ENCODE measurements around the gene CCDC186. TPM values are rescaled to one million over a fixed set of nuclear protein-coding genes. Genes with fewer than 3 reads are reported as not detected.

The CCDC186 gene
- total RNA-seq, 1 donor from 2014 or later, result 9.0 TPM

GRCh38 chr10:114188001-114188400 lies 14.0 kb upstream of the CCDC186 start:
- Mint-ChIP-seq H3K4me3 (no peak overlapping the region), H3K27me3 (peaks cover 36% of the 10 kb centered on the region), H3K36me3 (ENCODE audit: low read depth) (no peaks in the 10 kb centered on the region), H3K9me3 (no peaks in the 10 kb centered on the region), H3K27ac (no peak overlapping the region), H3K4me1 (no peaks in the 10 kb centered on the region)
- intact Hi-C loops (cut with micrococcal nuclease), result no loop called here
- no peak for DNase-seq

GRCh38 chr10:114184276-114184675 lies 10.3 kb upstream of the CCDC186 start:
- peaks cover 22% of the 10 kb centered on the region for H3K27me3 Mint-ChIP-seq
- no peaks in the 10 kb centered on the region for H3K36me3 Mint-ChIP-seq (ENCODE audit: low read depth)
- H3K27ac Mint-ChIP-seq, result no peak overlapping the region
- no peak overlapping the region for H3K4me3 Mint-ChIP-seq
- no peaks in the 10 kb centered on the region for H3K9me3 Mint-ChIP-seq
- intact Hi-C loops (cut with micrococcal nuclease), result no loop called here
- H3K4me1 Mint-ChIP-seq, result no peaks in the 10 kb centered on the region
- no peak for DNase-seq

GRCh38 chr10:114183563-114183962 lies 9.6 kb upstream of the CCDC186 start:
- no peaks in the 10 kb centered on the region for H3K36me3 Mint-ChIP-seq (ENCODE audit: low read depth)
- no peak overlapping the region for H3K4me3 Mint-ChIP-seq
- intact Hi-C loops (cut with micrococcal nuclease), result no loop called here
- peaks cover 22% of the 10 kb centered on the region for H3K27me3 Mint-ChIP-seq
- H3K9me3 Mint-ChIP-seq, result no peaks in the 10 kb centered on the region
- no peaks in the 10 kb centered on the region for H3K4me1 Mint-ChIP-seq
- DNase-seq, result no peak
- H3K27ac Mint-ChIP-seq, result no peak overlapping the region

DNA sequence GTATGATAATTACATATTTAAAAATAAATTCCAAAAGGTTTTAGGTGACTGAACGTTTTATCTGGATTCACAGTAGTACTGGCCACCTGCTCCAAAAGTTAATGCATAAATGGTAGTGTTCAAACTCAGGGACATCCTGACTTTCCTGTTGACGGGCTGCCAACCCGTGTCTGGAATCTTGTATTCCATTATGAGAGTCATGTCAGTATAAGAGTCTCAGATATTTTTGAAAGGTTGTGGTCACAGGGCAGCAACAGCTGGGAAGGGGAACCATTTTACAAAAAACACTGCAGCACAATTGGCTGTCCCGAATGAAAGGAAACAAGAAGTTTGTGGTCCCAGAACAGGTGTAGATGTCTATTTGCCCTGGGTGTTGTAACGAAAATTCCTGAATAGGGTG lies 8.0 kb upstream of the CCDC186 start:
- Mint-ChIP-seq H3K4me3 (no peak overlapping the region), H3K27me3 (peaks cover 15% of the 10 kb centered on the region), H3K27ac (no peak overlapping the region), H3K4me1 (no peaks in the 10 kb centered on the region), H3K36me3 (ENCODE audit: low read depth) (no peaks in the 10 kb centered on the region), H3K9me3 (no peaks in the 10 kb centered on the region)
- DNase-seq, result no peak
- intact Hi-C loops (cut with micrococcal nuclease), result no loop called here

- Mint-ChIP-seq H3K27ac (no peak overlapping the region), H3K4me1 (no peaks in the 10 kb centered on the region), H3K4me3 (no peak overlapping the region), H3K27me3 (peaks cover 19% of the 10 kb centered on the region), H3K9me3 (no peaks in the 10 kb centered on the region), H3K36me3 (ENCODE audit: low read depth) (no peaks in the 10 kb centered on the region)
- intact Hi-C loops (cut with micrococcal nuclease), result no loop called here
- no peak for DNase-seq
These were observed 6.9 kb upstream of the CCDC186 start for GRCh38 chr10:114180937-114181336.

DNA sequence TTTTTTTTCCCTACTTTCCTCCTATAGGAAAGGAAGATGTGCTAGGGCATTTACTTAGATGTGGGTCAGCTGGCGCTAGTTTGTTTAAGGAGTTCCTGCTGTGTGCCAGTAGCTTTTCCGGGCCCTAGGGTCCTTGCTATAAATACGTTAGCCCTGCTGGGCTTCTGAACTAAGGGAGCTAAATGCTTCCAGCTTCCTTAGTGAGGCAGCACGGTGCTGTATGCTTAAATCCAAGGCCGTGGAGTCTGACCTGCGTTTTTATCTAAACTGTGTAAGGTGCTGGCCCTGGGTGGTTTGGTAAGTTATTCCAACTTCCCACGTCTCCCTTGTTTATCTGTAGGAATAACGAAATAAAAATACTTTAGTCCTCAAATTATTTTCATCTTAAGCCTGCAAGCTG lies 5.7 kb upstream of the CCDC186 start:
- H3K9me3 Mint-ChIP-seq, result no peaks in the 10 kb centered on the region
- DNase-seq, result no peak
- intact Hi-C loops (cut with micrococcal nuclease), result loop anchor here (10.0 kb wide), 3 partner anchors 125 to 755 kb away; partner anchors contain the start of gene TRUB1
- no peaks in the 10 kb centered on the region for H3K36me3 Mint-ChIP-seq (ENCODE audit: low read depth)
- no peak overlapping the region for H3K27ac Mint-ChIP-seq
- peaks cover 26% of the 10 kb centered on the region for H3K27me3 Mint-ChIP-seq
- no peak overlapping the region for H3K4me3 Mint-ChIP-seq
- H3K4me1 Mint-ChIP-seq, result peaks cover 3% of the 10 kb centered on the region

DNA sequence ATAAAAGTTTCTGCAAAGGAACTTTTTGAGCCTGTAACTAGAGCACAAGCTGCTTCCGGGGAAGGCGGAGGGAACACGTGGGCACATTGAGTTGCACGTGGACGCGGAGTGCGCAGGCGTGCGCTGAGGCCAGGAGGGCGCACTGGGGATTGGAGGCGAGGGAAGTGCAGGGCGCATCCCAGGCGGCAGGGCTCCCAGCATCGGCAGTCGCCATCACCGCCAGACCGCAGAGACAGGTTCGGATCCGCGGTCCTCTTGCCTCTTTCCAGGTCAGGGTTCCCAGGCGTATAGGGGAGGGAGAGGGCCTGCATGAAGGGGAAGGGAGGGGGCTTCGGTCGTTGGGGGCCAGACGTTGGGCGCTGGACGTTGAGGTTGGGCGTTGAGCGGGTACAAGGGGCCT lies 5.1 kb upstream of the CCDC186 start, which contains the start of gene TDRD1:
TDRD1 (plus strand) TSS at position 206 of the 400 bp plus-strand sequence. CDS start 8,479 bp downstream, outside the sequence.
- intact Hi-C loops (cut with micrococcal nuclease), result loop anchor here (10.0 kb wide), 3 partner anchors 126 to 756 kb away; partner anchors contain the start of gene TRUB1
- Mint-ChIP-seq H3K4me1 (peaks cover 7% of the 10 kb centered on the region), H3K36me3 (ENCODE audit: low read depth) (no peaks in the 10 kb centered on the region), H3K4me3 (no peak within 1 kb of the TSS), H3K27ac (no peak within 1 kb of the TSS), H3K27me3 (peaks cover 27% of the 10 kb centered on the region), H3K9me3 (no peaks in the 10 kb centered on the region)
- DNase-seq, result no peak

GRCh38 chr10:114176511-114176910 lies 2.5 kb upstream of the CCDC186 start:
- Mint-ChIP-seq H3K4me3 (no peak overlapping the region), H3K27ac (no peak overlapping the region), H3K4me1 (peaks cover 22% of the 10 kb centered on the region), H3K27me3 (peaks cover 23% of the 10 kb centered on the region), H3K9me3 (no peaks in the 10 kb centered on the region), H3K36me3 (ENCODE audit: low read depth) (peaks cover 8% of the 10 kb centered on the region)
- intact Hi-C loops (cut with micrococcal nuclease), result loop anchor here (10.0 kb wide), 3 partner anchors 128 to 758 kb away; partner anchors contain the start of gene TRUB1
- DNase-seq, result no peak

GRCh38 chr10:114175667-114176066 lies 1.7 kb upstream of the CCDC186 start:
- Mint-ChIP-seq H3K4me3 (no peak overlapping the region), H3K27me3 (peaks cover 23% of the 10 kb centered on the region), H3K27ac (no peak overlapping the region), H3K36me3 (ENCODE audit: low read depth) (peaks cover 13% of the 10 kb centered on the region), H3K4me1 (peaks cover 22% of the 10 kb centered on the region), H3K9me3 (no peaks in the 10 kb centered on the region)
- DNase-seq, result no peak
- intact Hi-C loops (cut with micrococcal nuclease), result loop anchor here (2.0 to 10.0 kb wide), 7 partner anchors 129 to 759 kb away; partner anchors contain the start of genes DCLRE1A, NHLRC2 and TRUB1

DNA sequence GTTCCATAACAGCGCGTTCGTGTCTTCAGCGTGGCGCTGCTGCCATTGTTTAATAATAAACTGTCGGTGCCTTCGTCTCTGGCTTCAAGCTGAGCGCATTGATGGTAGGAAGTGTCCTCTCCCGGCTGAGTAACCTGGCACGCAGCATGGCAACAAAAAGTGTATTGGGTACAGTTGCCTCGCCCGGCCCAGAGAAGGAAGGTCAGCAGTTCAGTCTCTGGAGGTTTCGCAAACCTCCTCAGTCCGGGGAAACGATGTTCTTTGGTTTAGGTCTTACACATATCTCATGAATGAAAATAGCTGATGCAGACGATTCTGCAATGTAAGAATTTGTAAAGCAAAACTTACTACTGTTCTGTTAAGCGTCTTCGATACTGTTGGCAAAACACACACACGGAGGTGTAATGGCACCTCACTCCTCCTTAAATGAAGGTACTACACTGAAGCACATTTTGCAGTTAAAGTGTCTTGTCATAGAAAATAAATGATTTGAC lies 739 bp upstream of the CCDC186 start:
- Mint-ChIP-seq H3K27ac (peak overlapping the region; percentile 86), H3K36me3 (ENCODE audit: low read depth) (peaks cover 16% of the 10 kb centered on the region), H3K27me3 (peaks cover 23% of the 10 kb centered on the region), H3K9me3 (no peaks in the 10 kb centered on the region), H3K4me1 (peaks cover 22% of the 10 kb centered on the region), H3K4me3 (peak overlapping the region; percentile 100)
- DNase-seq, result no peak
- intact Hi-C loops (cut with micrococcal nuclease), result loop anchor here (2.0 to 10.0 kb wide), 7 partner anchors 130 to 760 kb away; partner anchors contain the start of genes DCLRE1A, NHLRC2 and TRUB1

DNA sequence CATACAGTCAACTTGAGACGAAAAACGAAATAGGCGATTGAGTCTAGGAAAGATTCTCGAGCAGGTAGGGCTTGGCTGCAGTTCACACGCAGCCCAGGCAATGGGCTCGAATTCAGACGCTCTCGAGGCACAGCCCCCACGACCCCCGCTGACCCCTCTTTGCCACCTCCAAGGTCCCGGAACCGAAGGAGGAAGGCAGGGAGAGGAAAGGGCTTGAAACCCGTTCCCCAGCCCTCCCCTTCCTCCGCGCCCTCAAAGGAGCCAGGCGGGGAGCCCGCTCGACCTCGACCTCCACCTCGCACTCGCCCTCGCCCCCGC lies 441 bp downstream of the CCDC186 start:
- Mint-ChIP-seq H3K4me1 (peaks cover 22% of the 10 kb centered on the region), H3K9me3 (peaks cover 3% of the 10 kb centered on the region), H3K27ac (peak overlapping the region; percentile 97), H3K36me3 (ENCODE audit: low read depth) (peaks cover 26% of the 10 kb centered on the region), H3K4me3 (peak overlapping the region; percentile 100), H3K27me3 (peaks cover 23% of the 10 kb centered on the region)
- intact Hi-C loops (cut with micrococcal nuclease), result loop anchor here (10.0 kb wide), 3 partner anchors 131 to 761 kb away; partner anchors contain the start of gene TRUB1
- no peak for DNase-seq

- Mint-ChIP-seq H3K36me3 (ENCODE audit: low read depth) (peaks cover 29% of the 10 kb centered on the region), H3K27ac (peak overlapping the region; percentile 97), H3K9me3 (peaks cover 6% of the 10 kb centered on the region), H3K27me3 (peaks cover 23% of the 10 kb centered on the region), H3K4me3 (peak overlapping the region; percentile 100), H3K4me1 (peaks cover 22% of the 10 kb centered on the region)
- peak; percentile 64 for DNase-seq
- intact Hi-C loops (cut with micrococcal nuclease), result loop anchor here (1.0 to 10.0 kb wide), 4 partner anchors 22 to 762 kb away; partner anchors contain the start of gene TRUB1
These were observed 1.0 kb downstream of the CCDC186 start for GRCh38 chr10:114172776-114173602.

DNA sequence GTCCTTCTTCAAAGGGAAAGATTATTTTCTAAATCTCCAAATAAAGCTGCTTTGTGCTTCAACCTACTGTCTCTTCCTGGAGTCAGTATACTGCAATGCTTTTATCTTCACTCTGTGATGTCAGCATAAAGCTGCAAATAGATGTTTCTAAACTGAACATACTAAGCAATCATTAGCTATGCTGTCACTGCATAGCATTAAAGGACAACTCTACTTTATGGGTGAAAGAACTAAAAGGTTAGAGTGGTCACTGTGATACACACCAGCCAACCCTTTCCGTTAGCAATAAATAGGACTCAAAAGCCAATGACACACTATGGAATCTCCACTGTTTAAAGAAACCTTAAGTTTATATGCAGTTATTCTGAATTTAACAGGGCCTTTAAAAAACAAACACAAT lies 1.8 kb downstream of the CCDC186 start:
- DNase-seq, result no peak
- Mint-ChIP-seq H3K27me3 (peaks cover 20% of the 10 kb centered on the region), H3K4me1 (peaks cover 22% of the 10 kb centered on the region), H3K9me3 (peaks cover 6% of the 10 kb centered on the region), H3K36me3 (ENCODE audit: low read depth) (peaks cover 33% of the 10 kb centered on the region), H3K4me3 (peak overlapping the region; percentile 100), H3K27ac (no peak overlapping the region)
- intact Hi-C loops (cut with micrococcal nuclease), result loop anchor here (1.0 to 10.0 kb wide), 4 partner anchors 23 to 763 kb away; partner anchors contain the start of gene TRUB1

- Mint-ChIP-seq H3K9me3 (peaks cover 6% of the 10 kb centered on the region), H3K4me3 (no peak overlapping the region), H3K27ac (no peak overlapping the region), H3K27me3 (no peaks in the 10 kb centered on the region), H3K4me1 (peaks cover 16% of the 10 kb centered on the region), H3K36me3 (ENCODE audit: low read depth) (peaks cover 41% of the 10 kb centered on the region)
- no peak for DNase-seq
- intact Hi-C loops (cut with micrococcal nuclease), result no loop called here
These were observed 5.5 kb downstream of the CCDC186 start for GRCh38 chr10:114168450-114169009.

Measured in activated CD4-positive, alpha-beta T cell treated with anti-CD3 and anti-CD28 coated beads, Interleukin-2, amount 10 ng/mL, durations not matched to agents 24 days and 14 days (primary cell).